Measurements from ENCODE around the gene MAGI1.

Gene MAGI1

DNA sequence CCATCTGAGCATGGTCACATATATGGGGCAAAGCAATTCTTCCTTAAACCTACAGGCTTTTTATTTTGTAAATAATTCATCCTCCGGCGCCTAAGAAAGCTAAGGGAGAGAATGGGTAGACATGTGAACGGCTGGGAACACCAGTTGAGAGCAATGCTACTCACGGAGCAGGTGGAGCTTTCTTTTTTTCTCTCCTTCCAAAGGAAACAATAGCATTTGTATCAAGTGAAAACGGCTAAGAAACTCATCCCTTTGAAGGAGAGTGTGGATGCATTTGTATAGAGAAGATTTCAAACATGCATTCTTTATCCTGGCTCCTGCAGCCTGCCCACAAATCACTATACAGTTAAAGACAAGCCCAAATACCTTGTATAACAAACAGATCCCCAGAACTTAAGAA lies 637.8 kb downstream of the MAGI1 start:
- Histone ChIP-seq H4K20me1 (ENCODE audit: low read depth, low read length) (no peaks in the 10 kb centered on the region), H3K27me3 (ENCODE audit: low read length) (no peaks in the 10 kb centered on the region), H3K4me2 (ENCODE audit: low read depth, low read length, poor library complexity, severe bottlenecking) (no peak overlapping the region), H3F3A (ENCODE audit: insufficient read depth) (no peaks in the 10 kb centered on the region), H3K27ac (ENCODE audit: low read depth, low read length) (no peak overlapping the region), H3K4me3 (ENCODE audit: insufficient read depth, low read length, poor library complexity, severe bottlenecking) (no peak overlapping the region), H3K9me3 (ENCODE audit: insufficient read depth, low read length) (no peaks in the 10 kb centered on the region), H3K36me3 (ENCODE audit: low read length) (no peaks in the 10 kb centered on the region), H2AFZ (ENCODE audit: low read depth, low read length, severe bottlenecking) (no peak overlapping the region), H3K9ac (ENCODE audit: low read length) (no peak overlapping the region), H3K9me2 (replicated peaks; ENCODE audit: insufficient read depth, low read length) (no peaks in the 10 kb centered on the region), H3K79me2 (ENCODE audit: insufficient read depth, low read length) (no peaks in the 10 kb centered on the region)
- TF ChIP-seq EZH2phosphoT487 (conservative IDR thresholded peaks at IDR 0.05; ENCODE audit: low read length), result no peak

GRCh38 chr3:65398953-65399352 lies 639.8 kb downstream of the MAGI1 start:
- no peak overlapping the region for H2AFZ ChIP-seq (ENCODE audit: low read depth, low read length, severe bottlenecking)
- H3K9me3 ChIP-seq (ENCODE audit: insufficient read depth, low read length), result no peaks in the 10 kb centered on the region
- H3K4me2 ChIP-seq (ENCODE audit: low read depth, low read length, poor library complexity, severe bottlenecking), result no peak overlapping the region
- no peaks in the 10 kb centered on the region for H3K36me3 ChIP-seq (ENCODE audit: low read length)
- no peaks in the 10 kb centered on the region for H3K9me2 ChIP-seq (replicated peaks; ENCODE audit: insufficient read depth, low read length)
- no peak overlapping the region for H3K27ac ChIP-seq (ENCODE audit: low read depth, low read length)
- H3K27me3 ChIP-seq (ENCODE audit: low read length), result no peaks in the 10 kb centered on the region
- no peak overlapping the region for H3K9ac ChIP-seq (ENCODE audit: low read length)
- TF ChIP-seq, protein P1, sequence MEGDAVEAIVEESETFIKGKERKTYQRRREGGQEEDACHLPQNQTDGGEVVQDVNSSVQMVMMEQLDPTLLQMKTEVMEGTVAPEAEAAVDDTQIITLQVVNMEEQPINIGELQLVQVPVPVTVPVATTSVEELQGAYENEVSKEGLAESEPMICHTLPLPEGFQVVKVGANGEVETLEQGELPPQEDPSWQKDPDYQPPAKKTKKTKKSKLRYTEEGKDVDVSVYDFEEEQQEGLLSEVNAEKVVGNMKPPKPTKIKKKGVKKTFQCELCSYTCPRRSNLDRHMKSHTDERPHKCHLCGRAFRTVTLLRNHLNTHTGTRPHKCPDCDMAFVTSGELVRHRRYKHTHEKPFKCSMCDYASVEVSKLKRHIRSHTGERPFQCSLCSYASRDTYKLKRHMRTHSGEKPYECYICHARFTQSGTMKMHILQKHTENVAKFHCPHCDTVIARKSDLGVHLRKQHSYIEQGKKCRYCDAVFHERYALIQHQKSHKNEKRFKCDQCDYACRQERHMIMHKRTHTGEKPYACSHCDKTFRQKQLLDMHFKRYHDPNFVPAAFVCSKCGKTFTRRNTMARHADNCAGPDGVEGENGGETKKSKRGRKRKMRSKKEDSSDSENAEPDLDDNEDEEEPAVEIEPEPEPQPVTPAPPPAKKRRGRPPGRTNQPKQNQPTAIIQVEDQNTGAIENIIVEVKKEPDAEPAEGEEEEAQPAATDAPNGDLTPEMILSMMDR (IDR thresholded peaks at IDR 0.05; ENCODE audit: insufficient read depth, low read length, poor library complexity, severe bottlenecking), result no peak
- no peak for TF ChIP-seq EZH2phosphoT487 (conservative IDR thresholded peaks at IDR 0.05; ENCODE audit: low read length)
- H3K79me2 ChIP-seq (ENCODE audit: insufficient read depth, low read length), result no peaks in the 10 kb centered on the region
- H4K20me1 ChIP-seq (ENCODE audit: low read depth, low read length), result no peaks in the 10 kb centered on the region
- H3F3A ChIP-seq (ENCODE audit: insufficient read depth), result no peaks in the 10 kb centered on the region
- H3K4me3 ChIP-seq (ENCODE audit: insufficient read depth, low read length, poor library complexity, severe bottlenecking), result no peak overlapping the region

DNA sequence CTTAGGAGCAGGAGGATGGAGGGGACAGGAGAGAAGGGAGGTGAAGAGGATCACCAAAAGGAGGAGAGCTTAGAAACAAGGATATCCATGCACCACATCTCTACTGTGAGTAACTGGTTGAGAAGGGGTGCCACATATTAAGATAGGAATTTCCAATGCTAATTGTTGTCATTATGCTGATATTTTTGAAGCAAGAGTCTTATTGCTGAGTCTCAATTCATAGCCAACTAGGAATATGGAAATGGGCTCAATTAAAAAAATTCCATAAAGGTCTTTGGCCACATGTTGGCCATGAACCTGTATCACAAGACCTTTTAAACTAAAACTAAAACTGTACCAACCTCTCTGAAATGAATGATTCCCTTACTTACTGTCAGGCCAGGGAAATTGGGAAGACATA lies 642.6 kb downstream of the MAGI1 start:
- H3K9me2 ChIP-seq (replicated peaks; ENCODE audit: insufficient read depth, low read length), result no peaks in the 10 kb centered on the region
- H3K4me2 ChIP-seq (ENCODE audit: low read depth, low read length, poor library complexity, severe bottlenecking), result no peak overlapping the region
- H2AFZ ChIP-seq (ENCODE audit: low read depth, low read length, severe bottlenecking), result no peak overlapping the region
- H3K79me2 ChIP-seq (ENCODE audit: insufficient read depth, low read length), result no peaks in the 10 kb centered on the region
- H3K9ac ChIP-seq (ENCODE audit: low read length), result no peak overlapping the region
- no peaks in the 10 kb centered on the region for H3K27me3 ChIP-seq (ENCODE audit: low read length)
- no peaks in the 10 kb centered on the region for H4K20me1 ChIP-seq (ENCODE audit: low read depth, low read length)
- H3K4me3 ChIP-seq (ENCODE audit: insufficient read depth, low read length, poor library complexity, severe bottlenecking), result no peak overlapping the region
- no peaks in the 10 kb centered on the region for H3K9me3 ChIP-seq (ENCODE audit: insufficient read depth, low read length)
- H3K36me3 ChIP-seq (ENCODE audit: low read length), result no peaks in the 10 kb centered on the region
- H3F3A ChIP-seq (ENCODE audit: insufficient read depth), result no peaks in the 10 kb centered on the region
- no peak for TF ChIP-seq EZH2phosphoT487 (conservative IDR thresholded peaks at IDR 0.05; ENCODE audit: low read length)
- no peak overlapping the region for H3K27ac ChIP-seq (ENCODE audit: low read depth, low read length)

GRCh38 chr3:65391068-65391467 lies 647.6 kb downstream of the MAGI1 start:
- Histone ChIP-seq H3K79me2 (ENCODE audit: insufficient read depth, low read length) (no peaks in the 10 kb centered on the region), H3K36me3 (ENCODE audit: low read length) (no peaks in the 10 kb centered on the region), H3K4me2 (ENCODE audit: low read depth, low read length, poor library complexity, severe bottlenecking) (no peak overlapping the region), H3K4me3 (ENCODE audit: insufficient read depth, low read length, poor library complexity, severe bottlenecking) (no peak overlapping the region), H3K27me3 (ENCODE audit: low read length) (no peaks in the 10 kb centered on the region), H2AFZ (ENCODE audit: low read depth, low read length, severe bottlenecking) (no peak overlapping the region), H4K20me1 (ENCODE audit: low read depth, low read length) (no peaks in the 10 kb centered on the region), H3F3A (ENCODE audit: insufficient read depth) (no peaks in the 10 kb centered on the region), H3K9me3 (ENCODE audit: insufficient read depth, low read length) (no peaks in the 10 kb centered on the region), H3K27ac (ENCODE audit: low read depth, low read length) (no peak overlapping the region), H3K9me2 (replicated peaks; ENCODE audit: insufficient read depth, low read length) (no peaks in the 10 kb centered on the region), H3K9ac (ENCODE audit: low read length) (no peak overlapping the region)
- TF ChIP-seq EZH2phosphoT487 (conservative IDR thresholded peaks at IDR 0.05; ENCODE audit: low read length), result no peak
- TF ChIP-seq, protein P1 (IDR thresholded peaks at IDR 0.05; ENCODE audit: insufficient read depth, low read length, poor library complexity, severe bottlenecking), result no peak
